ENCODE measurements around the gene MSL1. TPM values are rescaled to one million over a fixed set of nuclear protein-coding genes. Genes with fewer than 3 reads are reported as not detected.
A peak's percentile ranks its signal among the peaks of the same experiment; 100 is the strongest.

MSL1 gene
- polyA plus RNA-seq, 4 donors, result 53.1 to 120 (median 69.3) TPM

- Histone ChIP-seq H3K4me3 (ENCODE audit: low read depth in 1 of 3, low read length in 3 of 3) (no peak overlapping the region), H3K9me3 (ENCODE audit: control insufficient read depth in 2 of 2, insufficient read depth in 1 of 2, low read depth in 1 of 2, low read length in 1 of 2) (no peaks in the 10 kb centered on the region), H3K27me3 (ENCODE audit: control insufficient read depth in 3 of 3, insufficient read depth in 3 of 3, low read length in 3 of 3) (no peaks in the 10 kb centered on the region), H3K4me1 (ENCODE audit: control insufficient read depth in 3 of 3, insufficient read depth in 2 of 3, low read depth in 1 of 3, low read length in 2 of 3) (peaks cover 0 to 13% (median 0%) of the 10 kb centered on the region in 3 donors), H3K27ac (ENCODE audit: low read depth in 1 of 3, low read length in 2 of 3) (no peak overlapping the region), H3K36me3 (ENCODE audit: control insufficient read depth in 3 of 3, insufficient read depth in 2 of 3, low read depth in 1 of 3, low read length in 3 of 3) (peaks cover 10 to 98% (median 19%) of the 10 kb centered on the region in 3 donors)
- WGBS, 3 donors, result 91 to 94% (median 91%) methylated on average over 28 of the region's 28 CpGs
- no peak for DNase-seq
- no peak for FAIRE-seq
Measured at GRCh38 chr17:40087903-40088718, 33.7 kb upstream of the MSL1 start.

GRCh38 chr17:40089077-40089895, 32.5 kb upstream of the MSL1 start:
- FAIRE-seq, result no peak

GRCh38 chr17:40090237-40091119, 31.3 kb upstream of the MSL1 start:
- no peak overlapping the region for H3K4me3 ChIP-seq (ENCODE audit: low read depth in 1 of 3, low read length in 3 of 3)
- H3K27ac ChIP-seq (ENCODE audit: low read depth in 1 of 3, low read length in 2 of 3), result peak overlapping the region in 1 of 3 donors; percentile 3
- FAIRE-seq, result no peak
- no peaks in the 10 kb centered on the region for H3K27me3 ChIP-seq (ENCODE audit: control insufficient read depth in 3 of 3, insufficient read depth in 3 of 3, low read length in 3 of 3)
- no peaks in the 10 kb centered on the region for H3K9me3 ChIP-seq (ENCODE audit: control insufficient read depth in 2 of 2, insufficient read depth in 1 of 2, low read depth in 1 of 2, low read length in 1 of 2)
- H3K4me1 ChIP-seq (ENCODE audit: control insufficient read depth in 3 of 3, insufficient read depth in 2 of 3, low read depth in 1 of 3, low read length in 2 of 3), result peaks cover 0 to 13% (median 0%) of the 10 kb centered on the region in 3 donors
- 73 to 78% (median 78%) methylated on average over 13 of the region's 14 CpGs for WGBS, 3 donors
- H3K36me3 ChIP-seq (ENCODE audit: control insufficient read depth in 3 of 3, insufficient read depth in 2 of 3, low read depth in 1 of 3, low read length in 3 of 3), result peaks cover 12 to 99% (median 25%) of the 10 kb centered on the region in 3 donors
- DNase-seq, result no peak

More at GRCh38 chr17:40089077-40089895, 32.5 kb upstream of the MSL1 start:
- no peaks in the 10 kb centered on the region for H3K9me3 ChIP-seq (ENCODE audit: control insufficient read depth in 2 of 2, insufficient read depth in 1 of 2, low read depth in 1 of 2, low read length in 1 of 2)
- H3K4me3 ChIP-seq (ENCODE audit: low read depth in 1 of 3, low read length in 3 of 3), result no peak overlapping the region
- H3K27ac ChIP-seq (ENCODE audit: low read depth in 1 of 3, low read length in 2 of 3), result no peak overlapping the region
- DNase-seq, result peak in 1 of 2 donors; percentile 3
- peaks cover 12 to 99% (median 28%) of the 10 kb centered on the region in 3 donors for H3K36me3 ChIP-seq (ENCODE audit: control insufficient read depth in 3 of 3, insufficient read depth in 2 of 3, low read depth in 1 of 3, low read length in 3 of 3)
- WGBS, 3 donors, result 83 to 92% (median 90%) methylated on average over 26 of the region's 26 CpGs
- H3K27me3 ChIP-seq (ENCODE audit: control insufficient read depth in 3 of 3, insufficient read depth in 3 of 3, low read length in 3 of 3), result no peaks in the 10 kb centered on the region
- peaks cover 0 to 13% (median 0%) of the 10 kb centered on the region in 3 donors for H3K4me1 ChIP-seq (ENCODE audit: control insufficient read depth in 3 of 3, insufficient read depth in 2 of 3, low read depth in 1 of 3, low read length in 2 of 3)

GRCh38 chr17:40091691-40092397, 29.9 kb upstream of the MSL1 start:
- DNase-seq (peak in 1 of 2 donors; percentile 18), FAIRE-seq (no peak)
- H3K27me3 ChIP-seq (ENCODE audit: control insufficient read depth in 3 of 3, insufficient read depth in 3 of 3, low read length in 3 of 3), result no peaks in the 10 kb centered on the region
- H3K9me3 ChIP-seq (ENCODE audit: control insufficient read depth in 2 of 2, insufficient read depth in 1 of 2, low read depth in 1 of 2, low read length in 1 of 2), result no peaks in the 10 kb centered on the region
- 44 to 58% (median 53%) methylated on average over 16 to 18 of the region's 18 CpGs for WGBS, 3 donors
- H3K4me3 ChIP-seq (ENCODE audit: low read depth in 1 of 3, low read length in 3 of 3), result no peak overlapping the region
- peak overlapping the region in 1 of 3 donors; percentile 18 for H3K27ac ChIP-seq (ENCODE audit: low read depth in 1 of 3, low read length in 2 of 3)
- peaks cover 12 to 100% (median 29%) of the 10 kb centered on the region in 3 donors for H3K36me3 ChIP-seq (ENCODE audit: control insufficient read depth in 3 of 3, insufficient read depth in 2 of 3, low read depth in 1 of 3, low read length in 3 of 3)
- peaks cover 2 to 19% (median 2%) of the 10 kb centered on the region in 3 donors for H3K4me1 ChIP-seq (ENCODE audit: control insufficient read depth in 3 of 3, insufficient read depth in 2 of 3, low read depth in 1 of 3, low read length in 2 of 3)

- Histone ChIP-seq H3K27ac (ENCODE audit: low read depth in 1 of 3, low read length in 2 of 3) (no peak overlapping the region), H3K27me3 (ENCODE audit: control insufficient read depth in 3 of 3, insufficient read depth in 3 of 3, low read length in 3 of 3) (no peaks in the 10 kb centered on the region), H3K36me3 (ENCODE audit: control insufficient read depth in 3 of 3, insufficient read depth in 2 of 3, low read depth in 1 of 3, low read length in 3 of 3) (peaks cover 12 to 99% (median 24%) of the 10 kb centered on the region in 3 donors), H3K9me3 (ENCODE audit: control insufficient read depth in 2 of 2, insufficient read depth in 1 of 2, low read depth in 1 of 2, low read length in 1 of 2) (no peaks in the 10 kb centered on the region), H3K4me3 (ENCODE audit: low read depth in 1 of 3, low read length in 3 of 3) (no peak overlapping the region), H3K4me1 (ENCODE audit: control insufficient read depth in 3 of 3, insufficient read depth in 2 of 3, low read depth in 1 of 3, low read length in 2 of 3) (peaks cover 2 to 26% (median 7%) of the 10 kb centered on the region in 3 donors)
- 51 to 68% (median 61%) methylated on average over 3 of the region's 3 CpGs for WGBS, 3 donors
- FAIRE-seq, result no peak
- DNase-seq, result no peak
Measured at GRCh38 chr17:40092581-40092980, 29.2 kb upstream of the MSL1 start.

GRCh38 chr17:40093005-40093579, 28.7 kb upstream of the MSL1 start:
- no peak for DNase-seq
- 81 to 90% (median 88%) methylated on average over 28 to 29 of the region's 29 CpGs for WGBS, 3 donors
- H3K27me3 ChIP-seq (ENCODE audit: control insufficient read depth in 3 of 3, insufficient read depth in 3 of 3, low read length in 3 of 3), result no peaks in the 10 kb centered on the region
- H3K4me3 ChIP-seq (ENCODE audit: low read depth in 1 of 3, low read length in 3 of 3), result no peak overlapping the region
- H3K9me3 ChIP-seq (ENCODE audit: control insufficient read depth in 2 of 2, insufficient read depth in 1 of 2, low read depth in 1 of 2, low read length in 1 of 2), result no peaks in the 10 kb centered on the region
- H3K36me3 ChIP-seq (ENCODE audit: control insufficient read depth in 3 of 3, insufficient read depth in 2 of 3, low read depth in 1 of 3, low read length in 3 of 3), result peaks cover 12 to 94% (median 22%) of the 10 kb centered on the region in 3 donors
- peak overlapping the region in 1 of 3 donors; percentile 17 for H3K27ac ChIP-seq (ENCODE audit: low read depth in 1 of 3, low read length in 2 of 3)
- peaks cover 2 to 32% (median 11%) of the 10 kb centered on the region in 3 donors for H3K4me1 ChIP-seq (ENCODE audit: control insufficient read depth in 3 of 3, insufficient read depth in 2 of 3, low read depth in 1 of 3, low read length in 2 of 3)
- FAIRE-seq, result no peak

- H3K27me3 ChIP-seq (ENCODE audit: control insufficient read depth in 3 of 3, insufficient read depth in 3 of 3, low read length in 3 of 3), result no peaks in the 10 kb centered on the region
- peaks cover 10 to 88% (median 20%) of the 10 kb centered on the region in 3 donors for H3K36me3 ChIP-seq (ENCODE audit: control insufficient read depth in 3 of 3, insufficient read depth in 2 of 3, low read depth in 1 of 3, low read length in 3 of 3)
- H3K27ac ChIP-seq (ENCODE audit: low read depth in 1 of 3, low read length in 2 of 3), result peak overlapping the region in 2 of 3 donors; percentile 17 to 32
- peaks cover 2 to 38% (median 12%) of the 10 kb centered on the region in 3 donors for H3K4me1 ChIP-seq (ENCODE audit: control insufficient read depth in 3 of 3, insufficient read depth in 2 of 3, low read depth in 1 of 3, low read length in 2 of 3)
- DNase-seq, result no peak
- H3K9me3 ChIP-seq (ENCODE audit: control insufficient read depth in 2 of 2, insufficient read depth in 1 of 2, low read depth in 1 of 2, low read length in 1 of 2), result no peaks in the 10 kb centered on the region
- WGBS, 3 donors, result 70 to 80% (median 74%) methylated on average over 16 of the region's 16 CpGs
- H3K4me3 ChIP-seq (ENCODE audit: low read depth in 1 of 3, low read length in 3 of 3), result no peak overlapping the region
- no peak for FAIRE-seq
Measured at GRCh38 chr17:40093580-40094201, 28.1 kb upstream of the MSL1 start.
